Ascending aorta (tissue), 2 donors: ENCODE data around the gene CENPP. TPM values are rescaled to one million over a fixed set of nuclear protein-coding genes. Genes with fewer than 3 reads are reported as not detected.

ENCODE experiments used
- DNase-seq, 2 donors: peaks; one replicate each; pipeline ENCODE4 v3.0.0-alpha.2; 2019; ENCODE audit warnings: low spot score in 2 of 2
- H3K27ac ChIP-seq, 2 donors: fragments of 200-600 bp; sonication (generic); one replicate each; pipeline ENCODE4 v1.5.1; 2016 to 2017; ENCODE audit warnings: mild to moderate bottlenecking in 1 of 2
- H3K27me3 ChIP-seq: fragments of 200-600 bp; sonication (generic); one replicate; pipeline ENCODE4 v1.5.1; 2017
- H3K36me3 ChIP-seq, 2 donors: fragments of 200-600 bp; sonication (generic); one replicate each; pipeline ENCODE4 v1.5.1; 2016
- H3K4me1 ChIP-seq, 2 donors: fragments of 200-600 bp; sonication (generic); one replicate each; pipeline ENCODE4 v1.5.1; 2016 to 2017; ENCODE audit warnings: mild to moderate bottlenecking in 1 of 2
- H3K4me3 ChIP-seq, 2 donors: fragments of 200-600 bp; sonication (generic); one replicate each; pipeline ENCODE4 v1.5.1; 2016 to 2017; ENCODE audit warnings: mild to moderate bottlenecking in 1 of 2
- H3K9me3 ChIP-seq, 2 donors: fragments of 200-600 bp; sonication (generic); one replicate each; pipeline ENCODE4 v1.5.1; 2016
- intact Hi-C: fragments of 100-400 bp; cut with DNase I; formaldehyde crosslinking; loops from one replicate; pipeline ENCODE4 v1.15.1; 2023
- total RNA-seq: library from RNA; depleted of rRNA; stranded (reverse); fragments of >200 nt; gene quantifications from one replicate; pipeline ENCODE4 v1.1.0, GENCODE V29; 2016
- TF ChIP-seq, protein P1 (sequence below), 3 experiments: fragments of 200-600 bp in 2 of 3; fragments of 450-650 bp in 1 of 3; sonication (generic) in 2 of 3; IDR thresholded peaks; one replicate each; pipeline ENCODE4 v1.5.1; 2016 to 2019; ENCODE audit warnings: antibody characterized with exemption in 3 of 3, mild to moderate bottlenecking in 1 of 3, moderate library complexity in 1 of 3

CENPP gene
- total RNA-seq, 1 donor from 2014 or later: 0.43 TPM

- intact Hi-C loops: loop anchor here (2.0 to 5.0 kb wide), 5 partner anchors 28 to 182 kb away; partner anchors contain the start of genes CENPP, ECM2 and NOL8
- Histone ChIP-seq H3K36me3 (no peaks in the 10 kb centered on the region), H3K9me3 (no peaks in the 10 kb centered on the region), H3K4me3 (no peak overlapping the region), H3K27me3 (no peaks in the 10 kb centered on the region), H3K27ac (peak overlapping the region; percentile 80 to 90), H3K4me1 (peaks cover 30 to 39% of the 10 kb centered on the region in 2 donors)
- no peak for DNase-seq
- TF ChIP-seq, protein P1, sequence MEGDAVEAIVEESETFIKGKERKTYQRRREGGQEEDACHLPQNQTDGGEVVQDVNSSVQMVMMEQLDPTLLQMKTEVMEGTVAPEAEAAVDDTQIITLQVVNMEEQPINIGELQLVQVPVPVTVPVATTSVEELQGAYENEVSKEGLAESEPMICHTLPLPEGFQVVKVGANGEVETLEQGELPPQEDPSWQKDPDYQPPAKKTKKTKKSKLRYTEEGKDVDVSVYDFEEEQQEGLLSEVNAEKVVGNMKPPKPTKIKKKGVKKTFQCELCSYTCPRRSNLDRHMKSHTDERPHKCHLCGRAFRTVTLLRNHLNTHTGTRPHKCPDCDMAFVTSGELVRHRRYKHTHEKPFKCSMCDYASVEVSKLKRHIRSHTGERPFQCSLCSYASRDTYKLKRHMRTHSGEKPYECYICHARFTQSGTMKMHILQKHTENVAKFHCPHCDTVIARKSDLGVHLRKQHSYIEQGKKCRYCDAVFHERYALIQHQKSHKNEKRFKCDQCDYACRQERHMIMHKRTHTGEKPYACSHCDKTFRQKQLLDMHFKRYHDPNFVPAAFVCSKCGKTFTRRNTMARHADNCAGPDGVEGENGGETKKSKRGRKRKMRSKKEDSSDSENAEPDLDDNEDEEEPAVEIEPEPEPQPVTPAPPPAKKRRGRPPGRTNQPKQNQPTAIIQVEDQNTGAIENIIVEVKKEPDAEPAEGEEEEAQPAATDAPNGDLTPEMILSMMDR (IDR thresholded peaks at IDR 0.05): no peak
Measured at GRCh38 chr9:92507005-92507404, 181.3 kb downstream of the CENPP start.

DNA sequence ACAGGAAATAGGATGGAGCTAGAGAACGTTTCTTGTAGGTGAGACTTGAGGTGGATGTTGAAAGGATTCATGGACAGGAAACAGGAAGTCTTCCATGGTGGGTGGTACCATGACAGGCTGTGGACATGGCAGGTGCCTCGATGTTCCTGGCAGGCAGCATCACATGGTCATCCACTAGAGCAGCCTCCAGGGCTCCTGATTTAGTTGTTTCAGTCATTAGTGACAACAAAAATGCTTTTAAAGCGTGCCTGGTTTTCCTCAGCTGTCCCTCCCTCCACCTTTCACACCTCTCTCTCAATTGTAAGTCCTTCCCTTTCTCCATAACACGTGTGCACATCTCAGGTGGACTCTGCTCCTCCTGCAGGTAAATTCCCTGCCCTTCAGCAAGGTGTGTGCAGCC, 181.7 kb downstream of the CENPP start:
- Histone ChIP-seq H3K27me3 (no peaks in the 10 kb centered on the region), H3K4me1 (peaks cover 27 to 40% of the 10 kb centered on the region in 2 donors), H3K4me3 (no peak overlapping the region), H3K9me3 (no peaks in the 10 kb centered on the region), H3K27ac (peak overlapping the region; percentile 80 to 90), H3K36me3 (no peaks in the 10 kb centered on the region)
- intact Hi-C loops: loop anchor here (2.0 to 5.0 kb wide), 5 partner anchors 27 to 183 kb away; partner anchors contain the start of genes CENPP, ECM2 and NOL8
- no peak for DNase-seq
- TF ChIP-seq, protein P1 (IDR thresholded peaks at IDR 0.05): no peak

DNA sequence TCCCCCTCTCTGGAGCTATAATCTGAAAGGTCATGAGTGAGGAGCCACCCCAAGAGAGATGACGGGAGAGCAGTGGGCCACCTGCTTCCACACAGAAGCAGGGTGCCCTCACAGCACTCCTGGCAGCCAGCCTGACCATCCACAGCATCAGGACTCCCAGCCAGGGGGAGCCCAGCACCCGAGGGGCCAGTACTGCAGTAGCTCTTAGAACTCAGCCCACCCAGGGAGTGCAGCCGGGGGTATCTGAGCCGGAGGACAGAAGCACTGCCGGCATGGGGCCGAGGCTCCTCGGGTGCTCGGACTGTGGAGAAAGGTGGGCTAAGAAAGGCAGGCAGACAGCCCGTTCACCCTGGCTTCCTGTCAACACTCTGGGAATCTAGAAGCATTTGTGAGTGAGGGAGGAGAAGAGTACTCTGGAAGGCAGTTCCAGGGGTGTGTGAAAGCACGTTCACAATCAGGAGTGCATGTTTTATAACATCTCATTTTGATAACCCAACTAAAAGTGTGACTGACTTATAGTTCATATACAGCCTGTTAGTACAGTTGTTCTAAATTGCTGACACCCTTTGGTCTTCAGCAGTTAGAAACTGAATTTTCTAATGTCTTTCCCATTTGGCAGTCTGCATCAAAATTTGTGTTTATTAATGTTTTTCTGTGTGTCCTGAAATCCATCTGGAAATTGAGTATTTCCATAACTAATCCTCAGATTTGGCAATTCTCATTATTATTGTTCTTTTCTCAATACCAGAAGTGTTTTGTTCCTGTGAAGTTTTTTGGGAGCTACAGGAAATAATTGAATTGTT, 182.5 kb downstream of the CENPP start:
- Histone ChIP-seq H3K4me3 (no peak overlapping the region), H3K4me1 (peaks cover 27 to 47% of the 10 kb centered on the region in 2 donors), H3K36me3 (no peaks in the 10 kb centered on the region), H3K9me3 (no peaks in the 10 kb centered on the region), H3K27ac (peak overlapping the region; percentile 80 to 90), H3K27me3 (no peaks in the 10 kb centered on the region)
- no peak for DNase-seq
- intact Hi-C loops: loop anchor here (5.0 kb wide), 1 partner anchor 94 kb away; no protein-coding TSS in a partner anchor
- TF ChIP-seq, protein P1 (IDR thresholded peaks at IDR 0.05): peak in 1 of 3 experiments; percentile 14

DNA sequence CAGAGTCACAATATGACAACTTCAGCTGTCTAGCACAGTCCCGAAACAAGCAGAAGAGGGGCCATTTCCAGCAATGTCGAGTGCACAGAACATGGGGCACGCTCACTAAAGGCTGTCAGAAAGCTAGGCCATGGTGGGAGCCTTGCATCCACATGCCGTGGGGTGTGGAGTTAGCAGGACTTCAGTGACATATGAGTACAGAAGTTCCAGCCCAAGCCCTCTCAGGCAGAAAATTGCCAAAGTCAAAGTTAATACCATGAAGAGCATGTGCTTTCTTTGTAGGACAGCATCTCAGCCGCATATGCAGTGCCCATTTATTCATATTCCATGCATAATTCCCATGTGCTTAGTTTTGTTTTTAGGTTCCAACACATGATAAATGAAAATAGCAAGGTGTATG, 183.3 kb downstream of the CENPP start:
- Histone ChIP-seq H3K9me3 (no peaks in the 10 kb centered on the region), H3K4me3 (no peak overlapping the region), H3K36me3 (no peaks in the 10 kb centered on the region), H3K27me3 (no peaks in the 10 kb centered on the region), H3K27ac (peak overlapping the region; percentile 80 to 90), H3K4me1 (peaks cover 26 to 49% of the 10 kb centered on the region in 2 donors)
- intact Hi-C loops: loop anchor here (5.0 kb wide), 1 partner anchor 93 kb away; no protein-coding TSS in a partner anchor
- DNase-seq: no peak
- TF ChIP-seq, protein P1 (IDR thresholded peaks at IDR 0.05): no peak

GRCh38 chr9:92510747-92511146, 185.0 kb downstream of the CENPP start:
- DNase-seq: no peak
- no peaks in the 10 kb centered on the region for H3K27me3 ChIP-seq
- no peaks in the 10 kb centered on the region for H3K9me3 ChIP-seq
- intact Hi-C loops: no loop called here
- peak overlapping the region in 1 of 2 donors; percentile 63 for H3K27ac ChIP-seq
- H3K36me3 ChIP-seq: peaks cover 0 to 9% of the 10 kb centered on the region in 2 donors
- H3K4me3 ChIP-seq: no peak overlapping the region
- TF ChIP-seq, protein P1 (IDR thresholded peaks at IDR 0.05): no peak
- peaks cover 15 to 32% of the 10 kb centered on the region in 2 donors for H3K4me1 ChIP-seq
